Stimulated activated CD4-positive, alpha-beta T cell treated with anti-CD3 and anti-CD28 coated beads, Interleukin-12 subunit alpha, Interleukin-12 subunit beta, amount 100 ng/mL, for 48 hours (primary cell): ENCODE data around the gene UMAD1.

Experiments used
- DNase-seq, 3 donors: peaks; one replicate each; pipeline ENCODE4 v3.0.0-alpha.2; 2020; ENCODE audit warnings: low read depth in 2 of 3, low spot score in 1 of 3

UMAD1 gene

DNA sequence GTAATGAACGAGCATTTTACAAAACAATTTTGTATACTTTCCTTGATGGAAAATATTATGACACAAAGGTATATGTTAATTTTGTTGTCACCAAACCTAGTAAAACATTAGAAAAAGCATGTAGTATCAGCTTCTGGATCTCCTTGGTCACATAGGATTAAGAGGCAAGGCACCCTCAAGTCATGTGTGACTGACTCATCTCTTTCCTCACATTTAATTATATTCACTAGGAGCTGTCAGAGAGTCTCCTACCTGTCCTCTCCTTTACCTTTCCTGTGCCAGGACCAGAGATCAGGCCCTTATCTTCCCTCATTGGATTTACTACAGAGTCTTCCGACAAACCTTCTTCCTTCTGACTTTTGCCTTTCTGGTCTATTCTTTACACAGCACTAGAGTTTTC, 189.1 kb downstream of the UMAD1 start:
- no peak for DNase-seq

DNA sequence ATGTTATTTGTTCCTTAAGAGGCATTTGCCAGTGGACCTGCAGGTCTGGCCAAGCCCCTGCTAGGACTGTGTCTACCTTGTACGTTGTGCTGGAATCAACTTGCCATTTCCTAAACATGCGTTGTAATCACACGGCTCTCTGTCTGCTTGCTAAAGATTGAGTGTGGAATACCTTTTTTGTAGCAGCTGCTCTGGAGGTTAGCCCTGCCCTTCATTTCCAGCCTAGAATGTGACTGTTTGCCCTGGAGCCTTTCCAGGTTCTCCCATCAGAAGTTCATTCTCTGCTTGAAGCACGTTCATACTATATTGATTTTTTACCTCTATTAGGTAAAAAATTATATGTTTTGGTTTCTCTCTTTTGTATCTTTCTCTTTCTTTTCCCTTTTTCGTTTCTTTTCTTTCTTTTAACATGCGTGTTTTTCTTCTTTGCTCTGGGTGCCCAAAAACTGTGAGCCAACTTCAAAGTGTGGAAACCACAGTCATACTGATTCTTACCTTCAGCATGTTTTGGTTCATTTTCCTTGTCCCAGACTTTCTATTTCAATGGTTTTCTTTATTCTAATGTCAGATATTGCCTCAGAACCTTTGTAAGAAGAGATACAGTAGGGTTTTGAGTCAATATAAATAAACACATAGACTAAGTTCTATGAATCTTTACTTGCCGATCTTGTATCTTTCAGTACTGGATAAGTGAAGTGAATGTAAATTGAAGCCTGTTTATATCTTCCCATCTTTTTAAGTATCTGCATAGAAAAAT, 189.7 kb downstream of the UMAD1 start:
- no peak for DNase-seq

DNA sequence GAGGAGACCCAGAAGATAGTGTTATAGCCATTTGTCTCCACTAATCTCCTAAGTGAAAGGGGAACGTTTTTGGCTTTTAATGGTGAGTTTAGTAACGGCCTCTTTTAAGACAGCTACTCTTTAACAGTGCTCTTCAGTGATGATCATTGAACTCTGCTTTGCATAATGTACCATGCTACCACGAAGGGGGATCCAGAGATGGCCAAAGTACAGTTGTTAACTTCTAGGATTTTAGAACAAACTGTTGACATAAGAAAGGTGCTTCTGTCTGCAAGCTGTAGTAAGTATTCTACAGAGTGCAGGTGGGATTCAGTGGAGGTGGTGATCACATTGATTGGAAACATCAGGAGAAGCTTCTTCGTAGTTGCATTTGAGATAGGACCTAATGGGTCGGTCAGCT, 192.0 kb downstream of the UMAD1 start:
- no peak for DNase-seq

DNA sequence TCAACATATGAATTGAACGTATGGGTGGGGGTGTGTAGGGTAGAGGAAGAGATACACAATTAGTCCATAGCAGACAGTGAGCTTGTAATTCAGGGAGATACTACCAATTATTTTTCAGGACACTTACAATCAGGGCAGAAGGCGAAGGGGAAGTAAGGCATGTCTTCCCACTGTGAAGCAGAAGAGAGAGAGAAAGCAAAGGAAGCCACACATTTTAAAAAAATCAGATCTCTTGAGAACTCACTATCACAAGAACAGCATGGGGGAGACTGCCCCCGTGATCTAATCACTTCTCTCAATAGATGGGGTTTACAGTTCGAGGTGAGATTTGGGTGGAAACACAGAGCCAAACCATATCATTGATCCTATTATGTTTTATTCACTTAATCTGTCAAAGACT, 194.2 kb downstream of the UMAD1 start:
- DNase-seq, result no peak

DNA sequence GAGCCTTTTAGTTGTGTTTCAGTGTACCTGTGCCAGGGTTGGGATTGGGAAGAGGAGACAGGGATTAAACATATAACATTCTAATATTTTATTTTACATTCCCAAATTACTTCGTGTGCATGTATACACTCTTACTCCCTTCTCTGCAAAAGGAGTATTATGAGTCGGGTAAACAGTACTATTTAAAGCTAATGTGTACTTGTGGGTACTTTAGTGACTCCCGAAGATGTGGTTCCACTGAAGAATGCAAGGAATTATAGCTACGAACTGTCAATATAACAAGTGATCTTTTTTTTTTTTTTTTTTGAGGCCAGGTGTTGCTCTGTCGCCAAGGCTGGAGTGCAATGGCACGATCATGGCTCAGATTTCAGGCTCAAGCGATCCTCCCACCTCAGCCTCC, 200.5 kb downstream of the UMAD1 start:
- DNase-seq, result no peak

DNA sequence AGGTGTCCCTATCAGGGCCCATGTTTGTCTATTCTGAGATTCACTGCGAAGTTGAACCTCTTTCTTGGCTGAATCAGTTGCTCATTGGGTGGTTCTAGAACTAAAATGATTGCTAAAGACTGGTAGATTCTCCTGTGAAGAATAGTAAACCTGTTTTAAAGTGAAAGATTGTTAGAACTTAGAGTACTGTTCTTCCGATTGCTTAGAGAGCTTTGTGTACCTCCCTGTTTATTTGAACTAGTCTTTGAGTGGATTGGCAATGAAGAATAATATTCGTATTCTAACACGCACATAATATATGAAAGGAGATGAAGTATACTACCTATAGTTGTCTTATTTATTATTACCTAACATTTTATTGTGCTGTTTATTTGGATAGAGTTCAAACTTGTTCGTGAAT, 202.7 kb downstream of the UMAD1 start:
- DNase-seq, result no peak

DNA sequence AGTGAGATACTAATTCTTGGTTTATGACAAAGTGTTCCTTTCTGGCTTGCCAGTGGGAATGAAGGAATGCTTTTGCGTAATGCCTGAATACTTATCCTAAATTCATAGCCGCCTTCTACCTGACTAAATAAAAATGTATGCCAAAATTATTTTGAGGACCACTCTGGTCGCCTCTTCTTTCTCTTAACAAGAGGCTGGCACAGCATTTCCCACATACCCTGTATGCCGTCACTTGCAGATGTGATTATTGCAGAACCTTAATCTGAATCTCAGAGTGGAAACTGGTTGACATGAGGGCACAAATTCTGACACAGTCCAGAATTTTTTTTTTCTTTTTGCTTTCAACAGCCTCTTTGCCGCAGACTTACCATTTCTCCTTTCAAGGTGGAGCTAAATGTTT, 203.4 kb downstream of the UMAD1 start:
- DNase-seq, result no peak

DNA sequence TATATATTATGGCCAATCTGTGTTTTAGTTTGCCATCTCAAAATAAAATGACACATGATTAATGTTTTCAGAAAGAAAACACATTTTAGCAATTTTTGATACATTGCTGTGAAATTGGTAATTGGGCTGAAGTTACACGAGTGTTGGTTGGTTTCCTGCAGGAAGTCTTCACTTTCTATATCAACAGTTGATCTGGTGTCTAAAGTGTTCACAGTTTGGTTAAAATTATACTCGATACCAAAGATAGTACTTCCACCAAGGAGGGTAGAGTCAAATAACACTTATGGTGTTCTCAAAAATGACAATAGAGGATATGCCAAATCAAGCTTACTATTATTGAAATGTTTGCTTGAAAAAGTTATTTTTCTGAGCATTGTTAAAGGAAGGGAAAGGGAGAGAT, 207.7 kb downstream of the UMAD1 start:
- no peak for DNase-seq

DNA sequence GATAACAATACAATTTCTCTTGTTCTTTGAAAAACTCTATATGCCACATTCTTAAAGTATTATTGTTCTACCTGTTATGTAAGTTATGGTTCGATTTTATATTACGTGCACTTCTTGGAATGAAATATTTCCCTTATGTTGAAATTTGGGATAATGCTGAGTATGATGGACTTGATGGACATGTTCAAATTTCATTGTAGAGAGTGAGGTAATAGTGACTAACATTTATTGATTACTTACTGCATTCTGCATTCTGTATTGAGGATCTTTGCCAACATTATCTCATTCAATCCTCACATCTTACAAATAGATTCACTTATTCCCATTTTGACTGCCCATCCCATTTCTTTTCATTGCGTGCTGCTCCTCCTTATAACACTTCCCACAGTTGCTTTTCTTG, 208.3 kb downstream of the UMAD1 start:
- DNase-seq, result no peak

DNA sequence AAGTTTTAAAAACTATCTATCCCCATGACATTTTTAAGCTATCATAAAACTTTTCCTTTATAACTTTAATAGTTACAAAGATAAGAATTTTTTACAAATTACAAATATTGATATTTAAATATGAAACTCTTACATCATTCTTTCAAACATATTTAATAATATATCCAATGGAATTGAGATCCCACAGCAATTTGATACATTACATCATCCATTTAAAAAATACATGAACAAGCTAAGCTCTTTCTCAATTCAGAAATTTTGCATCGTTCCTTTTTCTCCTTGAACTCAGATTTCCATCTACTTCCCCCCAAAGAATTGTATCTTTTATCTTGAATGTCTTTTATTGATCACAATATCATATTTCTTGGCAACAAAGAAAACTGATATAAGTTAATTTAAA, 209.6 kb downstream of the UMAD1 start:
- DNase-seq, result no peak

DNA sequence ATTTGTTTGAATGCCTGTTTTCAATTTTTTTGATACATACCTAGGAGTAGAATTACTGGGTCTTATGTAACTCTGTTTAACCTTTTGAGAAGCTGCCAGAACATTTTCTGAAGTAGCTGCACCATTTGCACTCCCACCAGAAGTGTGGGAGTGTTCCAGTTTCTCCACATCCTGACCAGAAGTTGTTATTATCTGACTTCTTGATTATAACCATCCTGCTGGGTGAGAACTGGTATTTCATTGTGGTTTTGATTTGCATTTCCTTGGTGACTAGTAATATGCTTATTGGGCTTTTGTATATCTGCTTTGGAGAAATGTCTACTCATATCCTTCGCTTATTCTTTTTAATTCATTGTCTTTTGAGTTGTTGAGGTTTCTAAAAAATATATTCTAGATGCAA, 210.8 kb downstream of the UMAD1 start:
- no peak for DNase-seq

DNA sequence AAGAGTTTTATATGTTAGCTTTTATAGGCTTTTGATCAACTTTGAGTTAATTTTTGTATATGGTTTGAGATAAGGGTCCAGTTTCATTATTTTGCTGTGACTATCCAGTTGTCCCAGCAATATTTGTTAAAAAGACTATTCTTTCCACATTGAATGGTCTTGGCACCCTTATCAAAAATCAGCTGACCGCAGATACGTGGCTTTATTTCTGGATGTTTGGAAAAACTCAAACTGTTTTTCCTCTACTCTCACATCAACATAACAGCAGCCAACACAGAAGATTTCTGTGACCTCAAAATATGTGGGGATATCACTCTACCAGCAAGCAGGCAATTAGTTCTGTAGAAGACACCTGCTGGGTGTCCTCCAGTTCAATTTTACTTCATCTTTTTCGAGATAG, 211.4 kb downstream of the UMAD1 start:
- DNase-seq, result no peak

DNA sequence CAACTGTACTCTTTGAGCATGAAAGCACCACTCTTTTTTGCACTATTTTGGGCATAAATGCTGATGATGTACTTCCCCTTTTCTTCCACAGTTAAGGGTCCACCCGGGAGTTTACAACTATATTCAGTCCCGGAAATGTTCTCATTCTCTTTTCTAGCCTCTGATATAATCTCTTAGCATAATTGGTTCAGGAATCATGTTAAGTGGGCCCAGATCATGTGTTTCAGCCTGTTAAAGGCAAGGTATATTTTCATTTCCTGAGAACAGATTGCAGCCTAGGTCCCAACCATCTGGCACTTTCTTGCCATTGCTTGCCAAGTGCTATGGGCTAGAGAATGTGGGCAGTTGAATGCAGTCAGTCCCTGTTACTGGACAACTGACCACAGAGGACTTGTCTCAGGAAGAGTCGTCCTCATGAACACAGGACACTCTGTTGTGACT, 216.6 kb downstream of the UMAD1 start:
- no peak for DNase-seq

DNA sequence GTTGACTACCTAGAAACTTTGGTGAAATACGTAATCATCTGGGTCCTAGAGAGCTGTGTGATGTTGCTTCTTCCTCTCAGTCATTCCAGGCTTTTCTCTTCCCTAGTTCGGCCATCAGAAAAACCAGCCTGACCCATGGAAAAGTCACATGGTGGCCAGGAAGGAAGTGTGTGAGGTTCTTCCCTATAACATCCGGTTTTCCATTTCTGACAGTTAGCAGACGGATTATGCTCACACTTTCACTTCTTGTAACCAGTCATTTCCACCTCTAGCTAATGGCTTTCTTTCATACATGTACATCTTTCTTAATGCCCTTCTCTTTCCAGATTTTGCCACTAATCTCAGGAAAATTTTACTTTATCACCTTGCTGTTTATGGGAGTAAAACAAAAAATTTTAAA, 218.0 kb downstream of the UMAD1 start:
- no peak for DNase-seq

DNA sequence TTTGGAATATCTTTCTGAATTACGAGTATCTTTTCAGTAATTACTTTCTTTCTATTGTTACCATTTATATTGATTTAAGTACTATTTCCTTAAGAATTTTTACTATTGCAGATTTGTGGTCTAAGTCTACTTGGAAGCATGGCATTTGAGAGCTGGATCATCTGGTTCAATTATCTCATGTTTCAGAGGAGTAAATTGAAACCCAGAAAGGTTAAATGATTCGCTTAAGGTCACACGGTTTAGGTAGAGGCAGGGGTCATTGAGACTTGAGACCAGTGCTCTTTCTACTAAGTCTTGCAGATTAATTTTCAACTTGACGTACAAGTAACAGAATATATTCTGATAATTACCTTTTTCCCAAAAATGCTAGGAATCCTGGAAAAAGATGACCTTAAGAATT, 218.9 kb downstream of the UMAD1 start:
- no peak for DNase-seq

DNA sequence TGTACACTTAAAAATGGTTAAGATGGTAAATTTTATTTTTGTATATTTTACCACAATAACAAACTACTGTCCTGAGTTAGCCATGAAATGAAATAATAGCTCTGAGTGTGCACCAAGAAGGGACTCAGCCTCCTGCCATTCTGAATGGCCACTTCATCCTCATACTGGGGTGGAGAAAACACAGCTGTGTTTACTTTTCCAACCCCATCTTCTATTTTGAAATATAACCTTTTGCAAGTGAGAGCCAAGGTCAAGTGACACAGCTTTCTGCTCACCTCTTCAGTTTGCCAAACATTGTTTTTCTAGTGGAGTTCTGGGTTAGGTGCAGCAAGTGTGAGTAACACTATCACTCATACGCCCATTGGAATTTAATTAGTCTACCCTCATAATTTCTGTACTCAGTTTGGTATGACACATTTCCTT, 220.7 kb downstream of the UMAD1 start:
- DNase-seq, result no peak

DNA sequence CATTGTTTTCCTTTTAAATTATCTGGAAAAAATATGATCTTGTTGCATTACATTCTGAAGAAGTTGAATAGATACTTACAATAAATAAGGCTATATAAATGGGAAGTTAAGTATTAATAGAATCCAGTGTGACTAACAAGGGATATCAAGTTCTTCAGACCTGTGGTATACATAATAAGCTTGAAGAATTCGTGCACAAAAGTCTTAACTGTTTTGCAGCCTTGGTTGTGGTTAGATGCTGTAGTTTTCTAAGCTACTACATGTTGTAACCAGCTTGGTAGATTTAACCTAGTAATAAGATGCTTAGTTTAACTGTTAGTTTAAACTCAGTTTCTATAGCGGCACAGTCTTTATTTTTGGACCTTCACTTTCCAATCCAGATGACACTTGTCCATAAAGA, 221.8 kb downstream of the UMAD1 start:
- no peak for DNase-seq

DNA sequence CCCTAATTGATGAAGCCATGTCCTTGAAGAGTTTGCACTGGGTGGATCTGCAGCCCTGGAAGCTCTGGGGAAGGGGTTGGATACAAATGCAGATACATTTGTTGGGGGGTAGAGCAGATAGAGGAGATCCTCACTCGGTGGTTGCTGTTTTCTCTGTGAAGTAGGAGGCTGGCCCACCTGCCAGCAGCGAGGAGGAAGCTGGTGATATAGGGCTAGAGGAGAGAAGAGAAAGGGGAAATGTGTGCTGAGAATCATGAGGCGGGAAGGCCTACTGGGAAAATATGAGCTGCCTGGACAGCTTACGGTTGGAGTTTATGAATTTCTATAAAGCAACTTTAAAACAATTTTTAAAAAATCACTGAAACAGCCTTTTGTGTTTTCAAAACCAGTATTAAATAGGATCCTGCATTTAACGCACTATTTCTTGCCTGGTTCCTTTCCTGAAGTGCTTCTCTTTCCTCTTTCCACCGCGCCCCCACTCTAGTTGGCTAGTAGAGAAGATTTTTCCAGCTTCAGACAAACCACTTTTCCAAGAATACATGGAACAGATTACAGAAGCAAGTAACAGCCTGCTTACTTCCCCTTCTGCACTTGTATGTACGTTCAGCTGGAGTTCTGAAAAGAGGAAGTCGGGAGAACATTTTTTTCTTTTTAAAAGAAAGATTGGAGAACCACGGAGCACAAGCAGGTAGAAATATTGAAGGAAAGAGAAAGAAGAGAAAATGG, 227.5 kb downstream of the UMAD1 start:
- no peak for DNase-seq

DNA sequence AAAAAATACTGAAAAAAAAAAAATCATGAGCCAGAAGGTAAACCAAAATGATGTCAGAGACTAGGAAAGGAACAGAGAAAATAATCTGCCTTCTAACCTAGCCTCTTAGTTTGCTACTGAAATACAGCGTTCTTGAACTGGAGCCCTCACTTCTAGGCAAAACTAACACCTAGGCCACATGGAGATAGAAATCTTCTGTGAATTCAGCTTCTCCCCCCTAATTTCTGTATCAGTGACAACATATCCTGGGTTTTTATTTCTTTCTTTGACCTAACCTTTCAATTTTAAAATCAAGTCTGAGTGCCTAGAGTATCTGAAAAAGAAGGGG, 228.0 kb downstream of the UMAD1 start:
- DNase-seq, result no peak

DNA sequence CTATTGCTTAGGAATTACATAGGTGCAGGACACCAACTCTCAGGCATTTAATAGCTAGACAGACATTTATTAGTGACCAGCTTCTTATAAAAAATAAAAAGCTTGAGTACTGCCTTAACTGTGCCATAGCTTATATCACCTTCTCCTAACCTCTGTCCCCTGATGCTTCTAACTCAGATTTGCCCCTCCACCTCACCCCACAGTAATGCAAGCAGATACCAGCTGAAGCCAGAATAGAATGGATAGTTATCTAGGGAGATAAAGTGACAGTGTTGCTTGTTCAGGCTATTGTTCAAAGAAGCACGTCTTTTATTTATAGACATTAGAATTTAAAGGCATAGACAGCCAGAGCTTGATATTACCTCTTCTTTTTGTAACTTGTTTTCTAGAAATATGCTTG, 228.5 kb downstream of the UMAD1 start:
- DNase-seq, result no peak

DNA sequence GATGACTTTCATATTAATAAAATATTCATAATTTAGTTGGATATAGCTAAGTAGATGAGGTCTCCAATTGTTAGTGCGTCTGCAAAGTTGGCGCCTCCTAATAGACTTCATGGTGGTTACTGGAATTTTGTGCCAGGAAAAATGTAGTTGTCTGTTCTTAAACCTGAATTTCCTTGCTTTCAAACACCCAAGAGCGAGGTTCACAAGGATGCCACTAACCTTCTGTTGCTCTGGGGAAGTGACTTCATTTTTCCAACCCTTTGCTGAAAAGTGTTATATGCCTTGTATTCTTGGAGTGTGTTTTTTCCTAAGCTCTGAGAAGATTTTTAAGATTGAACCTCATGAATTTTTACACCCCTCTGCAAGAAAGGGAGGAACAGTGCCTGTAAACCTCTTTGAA, 229.1 kb downstream of the UMAD1 start:
- no peak for DNase-seq

DNA sequence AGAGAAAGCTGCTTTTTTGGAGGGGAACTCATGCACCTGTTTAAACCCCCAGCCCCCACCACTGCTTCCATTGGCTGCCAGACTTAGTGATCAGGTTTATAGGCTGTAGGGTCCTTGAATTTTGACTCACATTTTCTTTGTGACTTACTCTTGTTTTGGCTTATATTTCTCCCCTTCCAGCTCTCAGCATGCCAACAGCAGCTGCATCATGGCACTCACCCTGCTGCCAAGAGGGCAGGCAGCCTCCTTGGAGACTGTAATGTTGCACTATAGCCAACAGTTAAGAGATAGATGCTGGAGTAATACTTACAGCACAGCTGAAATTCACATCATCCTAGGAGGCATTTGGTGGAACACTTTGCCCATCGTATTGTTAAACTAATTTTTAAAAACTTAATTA, 230.0 kb downstream of the UMAD1 start:
- no peak for DNase-seq

DNA sequence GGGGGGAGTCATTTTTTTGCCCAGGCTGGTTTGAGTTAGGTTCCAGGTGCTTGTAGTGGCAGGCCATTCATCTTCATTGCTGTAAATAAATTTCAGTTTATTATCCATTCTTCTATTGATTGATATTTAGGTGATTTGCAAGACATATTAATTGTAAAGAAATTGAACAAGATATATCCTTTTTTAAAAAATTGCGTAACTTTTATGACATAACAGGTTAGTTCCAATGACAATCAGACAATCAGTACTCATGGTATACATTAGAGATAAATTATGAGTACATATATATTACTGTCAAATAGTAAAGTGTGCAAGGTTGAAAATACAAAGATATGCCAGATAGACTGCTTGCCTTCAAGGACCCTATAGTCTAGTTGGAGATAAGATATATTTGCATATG, 235.9 kb downstream of the UMAD1 start:
- DNase-seq, result no peak
